ENCODE data around the gene USP17L28. TPM values are rescaled to one million over a fixed set of nuclear protein-coding genes. Genes with fewer than 3 reads are reported as not detected.

Gene USP17L28
- total RNA-seq, 2 experiments from 2014 or later = not detected

Other genes starting within 250 kb of the USP17L28 start
- gene FAM90A26, start 178.5 kb upstream of the USP17L28 start, total RNA-seq = not detected
- not detected for gene USP17L10, start 138.2 kb upstream of the USP17L28 start, total RNA-seq
- not detected for gene USP17L11, start 133.5 kb upstream of the USP17L28 start, total RNA-seq
- gene USP17L12, start 128.7 kb upstream of the USP17L28 start, total RNA-seq = not detected
- not detected for gene USP17L13, start 124.0 kb upstream of the USP17L28 start, total RNA-seq
- gene USP17L15, start 114.5 kb upstream of the USP17L28 start, total RNA-seq = not detected
- gene USP17L17, start 105.0 kb upstream of the USP17L28 start, total RNA-seq = not detected
- gene USP17L18, start 100.3 kb upstream of the USP17L28 start, total RNA-seq = not detected
- gene USP17L19, start 95.5 kb upstream of the USP17L28 start, total RNA-seq = not detected
- gene USP17L20, start 90.8 kb upstream of the USP17L28 start, total RNA-seq = not detected
- not detected for gene USP17L21, start 86.0 kb upstream of the USP17L28 start, total RNA-seq
- gene USP17L22, start 81.3 kb upstream of the USP17L28 start, total RNA-seq = not detected
- not detected for gene USP17L24, start 23.7 kb upstream of the USP17L28 start, total RNA-seq
- not detected for gene USP17L25, start 19.0 kb upstream of the USP17L28 start, total RNA-seq
- gene USP17L26, start 14.2 kb upstream of the USP17L28 start, total RNA-seq = not detected
- not detected for gene USP17L5, start 9.5 kb upstream of the USP17L28 start, total RNA-seq
- not detected for gene USP17L27, start 4.7 kb upstream of the USP17L28 start, total RNA-seq
- not detected for gene USP17L29, start 4.7 kb downstream of the USP17L28 start, total RNA-seq
- gene USP17L30, start 14.2 kb downstream of the USP17L28 start, total RNA-seq = not detected
- not detected for gene DEFB131A, start 95.5 kb downstream of the USP17L28 start, total RNA-seq

All from activated CD8-positive, alpha-beta memory T cell treated with anti-CD3 and anti-CD28 coated beads, Interleukin-2, amount 10 ng/mL, durations not matched to agents 7 days and 5 days (primary cell).